GM23338 (cell line): Measurements from ENCODE around the gene GNG12. TPM values are rescaled to one million over a fixed set of nuclear protein-coding genes. Genes with fewer than 3 reads are reported as not detected.

Source experiments
- ATAC-seq: fragments of 200-7000 bp; cut with Tn5 transposase; 3 replicates; pipeline ENCODE4 v1.9.1; 2020
- DNase-seq: peaks from one replicate; pipeline ENCODE4 v3.0.0-alpha.2; 2015; ENCODE audit warnings: low spot score
- H2AFZ ChIP-seq: fragments of 200-600 bp; sonication (generic); 2 replicates; pipeline ENCODE4 v1.8.0; 2016; ENCODE audit warnings: antibody characterized with exemption, mild to moderate bottlenecking, moderate library complexity
- H3F3A ChIP-seq: fragments of 200-600 bp; sonication (generic); replicated peaks from 2 replicates; pipeline ENCODE4 v1.8.0; 2017; ENCODE audit warnings: antibody characterized with exemption, mixed run types, low read depth
- H3K27ac ChIP-seq: fragments of 200-600 bp; sonication (generic); 2 replicates; pipeline ENCODE4 v1.6.1; 2016; ENCODE audit warnings: low read depth
- H3K27me3 ChIP-seq: fragments of 200-600 bp; sonication (generic); 2 replicates; pipeline ENCODE4 v1.8.0; 2016; ENCODE audit warnings: mild to moderate bottlenecking, mixed run types, moderate library complexity; ENCODE audit not compliant: insufficient read depth
- H3K36me3 ChIP-seq: fragments of 200-600 bp; sonication (generic); 2 replicates; pipeline ENCODE4 v1.8.0; 2016; ENCODE audit warnings: mild to moderate bottlenecking; ENCODE audit not compliant: insufficient read depth
- H3K4me1 ChIP-seq: fragments of 200-600 bp; sonication (generic); 2 replicates; pipeline ENCODE4 v1.8.0; 2016; ENCODE audit warnings: mild to moderate bottlenecking, moderate library complexity; ENCODE audit not compliant: insufficient read depth
- H3K4me2 ChIP-seq: fragments of 200-600 bp; sonication (generic); 2 replicates; pipeline ENCODE4 v1.7.1; 2017; ENCODE audit warnings: mixed run types
- H3K4me3 ChIP-seq: fragments of 200-600 bp; sonication (generic); 2 replicates; pipeline ENCODE4 v1.6.1; 2016; ENCODE audit warnings: mixed run types
- H3K79me2 ChIP-seq: fragments of 200-600 bp; sonication (generic); replicated peaks from 2 replicates; pipeline ENCODE4 v1.8.0; 2017; ENCODE audit warnings: mild to moderate bottlenecking; ENCODE audit not compliant: insufficient read depth
- H3K9me2 ChIP-seq: fragments of 200-600 bp; sonication (generic); 2 replicates; pipeline ENCODE4 v1.8.0; 2017; ENCODE audit not compliant: insufficient read depth
- H4K20me1 ChIP-seq: fragments of 200-600 bp; sonication (generic); replicated peaks from 2 replicates; pipeline ENCODE4 v1.8.0; 2017; ENCODE audit warnings: mild to moderate bottlenecking; ENCODE audit not compliant: insufficient read depth
- H3K27ac Mint-ChIP-seq: 2 replicates; pipeline ENCODE4 v1.8.0; 2020; ENCODE audit warnings: inconsistent platforms, mild to moderate bottlenecking, moderate library complexity, mixed read lengths
- H3K27me3 Mint-ChIP-seq: 3 replicates; pipeline ENCODE4 v1.8.0; 2022; ENCODE audit warnings: low read depth, mild to moderate bottlenecking, moderate library complexity, mixed read lengths, inconsistent platforms; ENCODE audit not compliant: insufficient read depth, poor library complexity
- H3K36me3 Mint-ChIP-seq: 3 replicates; pipeline ENCODE4 v1.8.0; 2021; ENCODE audit warnings: low read depth, mild to moderate bottlenecking, inconsistent platforms, moderate library complexity, mixed read lengths
- H3K4me1 Mint-ChIP-seq: 3 replicates; pipeline ENCODE4 v1.8.0; 2020; ENCODE audit warnings: mild to moderate bottlenecking, inconsistent platforms, mixed read lengths
- H3K4me3 Mint-ChIP-seq: 3 replicates; pipeline ENCODE4 v1.8.0; 2021; ENCODE audit warnings: moderate library complexity, mild to moderate bottlenecking, inconsistent platforms, mixed read lengths
- H3K9me3 Mint-ChIP-seq: 3 replicates; pipeline ENCODE4 v1.8.0; 2020; ENCODE audit warnings: moderate library complexity, mild to moderate bottlenecking, inconsistent platforms, mixed read lengths
- CREB1 ChIP-seq: fragments of 250-450 bp; sonication (Bioruptor Pico); IDR thresholded peaks from 2 replicates; pipeline ENCODE4 v1.5.0; 2020; ENCODE audit warnings: low read depth, mild to moderate bottlenecking, moderate library complexity
- EZH2 ChIP-seq: fragments of 200-600 bp; sonication (generic); IDR thresholded peaks from one replicate; pipeline ENCODE4 v1.8.0; 2017; ENCODE audit warnings: antibody characterized with exemption, mild to moderate bottlenecking, low read depth; ENCODE audit not compliant: unreplicated experiment
- EZH2phosphoT487 ChIP-seq: fragments of 200-600 bp; sonication (generic); IDR thresholded peaks from one replicate; pipeline ENCODE4 v1.8.1; 2018; ENCODE audit warnings: antibody characterized with exemption; ENCODE audit not compliant: unreplicated experiment
- NANOG ChIP-seq: IDR thresholded peaks from 2 replicates; pipeline ENCODE4 v1.6.1; 2016; ENCODE audit warnings: antibody characterized with exemption, borderline replicate concordance
- POLR2AphosphoS5 ChIP-seq: IDR thresholded peaks from 2 replicates; pipeline ENCODE4 v1.6.1; 2016; ENCODE audit warnings: antibody characterized with exemption, low read depth
- REST ChIP-seq: IDR thresholded peaks from one replicate; pipeline ENCODE4 v1.6.1; 2018; ENCODE audit warnings: antibody characterized with exemption; ENCODE audit not compliant: unreplicated experiment
- ZNF114 ChIP-seq: fragments of 250-450 bp; sonication (Bioruptor Pico); IDR thresholded peaks from 2 replicates; pipeline ENCODE4 v1.5.0; 2020; ENCODE audit warnings: mild to moderate bottlenecking, moderate library complexity
- ZNF331 ChIP-seq: fragments of 250-450 bp; sonication (Bioruptor Pico); IDR thresholded peaks from 2 replicates; pipeline ENCODE4 v1.5.0; 2020; ENCODE audit warnings: low read depth, mild to moderate bottlenecking, moderate library complexity
- polyA plus RNA-seq: library from polyadenylated mRNA; unstranded; fragments of >200 nt; fragmentation: Nextera tagmentation; extraction: Ambion mirVana; gene quantifications from 2 replicates; pipeline ENCODE4 v1.2.1, GENCODE V29; 2016
- total RNA-seq: library from RNA; depleted of rRNA; stranded (reverse); fragments of >200 nt; shearing (Covaris generic); gene quantifications from 2 replicates; pipeline ENCODE4 v1.2.3, GENCODE V29; 2014
- TF ChIP-seq, protein P1 (sequence below), 2 experiments: fragments of 200-600 bp in 1 of 2; sonication (generic) in 1 of 2; conservative IDR thresholded peaks; 2 replicates each; pipeline versions ENCODE4 v1.5.1 to v1.6.1; 2016 to 2017; ENCODE audit warnings: antibody characterized with exemption in 2 of 2, low read depth in 2 of 2, mild to moderate bottlenecking in 2 of 2, moderate library complexity in 1 of 2
- TF ChIP-seq, protein P2 (sequence below): IDR thresholded peaks from 2 replicates; pipeline ENCODE4 v1.6.1; 2016; ENCODE audit warnings: antibody characterized with exemption

GNG12 gene
- total and polyA plus RNA-seq, 2 experiments from 2014 or later = 13.4 to 33.0 TPM

- TF ChIP-seq EZH2 = no peak
- no peak for TF ChIP-seq EZH2phosphoT487
- no peak for TF ChIP-seq REST
- no peak for TF ChIP-seq NANOG
- TF ChIP-seq, protein P1, sequence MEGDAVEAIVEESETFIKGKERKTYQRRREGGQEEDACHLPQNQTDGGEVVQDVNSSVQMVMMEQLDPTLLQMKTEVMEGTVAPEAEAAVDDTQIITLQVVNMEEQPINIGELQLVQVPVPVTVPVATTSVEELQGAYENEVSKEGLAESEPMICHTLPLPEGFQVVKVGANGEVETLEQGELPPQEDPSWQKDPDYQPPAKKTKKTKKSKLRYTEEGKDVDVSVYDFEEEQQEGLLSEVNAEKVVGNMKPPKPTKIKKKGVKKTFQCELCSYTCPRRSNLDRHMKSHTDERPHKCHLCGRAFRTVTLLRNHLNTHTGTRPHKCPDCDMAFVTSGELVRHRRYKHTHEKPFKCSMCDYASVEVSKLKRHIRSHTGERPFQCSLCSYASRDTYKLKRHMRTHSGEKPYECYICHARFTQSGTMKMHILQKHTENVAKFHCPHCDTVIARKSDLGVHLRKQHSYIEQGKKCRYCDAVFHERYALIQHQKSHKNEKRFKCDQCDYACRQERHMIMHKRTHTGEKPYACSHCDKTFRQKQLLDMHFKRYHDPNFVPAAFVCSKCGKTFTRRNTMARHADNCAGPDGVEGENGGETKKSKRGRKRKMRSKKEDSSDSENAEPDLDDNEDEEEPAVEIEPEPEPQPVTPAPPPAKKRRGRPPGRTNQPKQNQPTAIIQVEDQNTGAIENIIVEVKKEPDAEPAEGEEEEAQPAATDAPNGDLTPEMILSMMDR (conservative IDR thresholded peaks at IDR 0.05; ENCODE audit: low read depth in 2 of 2) = no peak
- no peak for TF ChIP-seq ZNF114 (CRISPR knock-in tag)
- TF ChIP-seq CREB1 (CRISPR knock-in tag) = no peak
- no peak for TF ChIP-seq ZNF331 (CRISPR knock-in tag)
Observed at GRCh38 chr1:67839826-67840225, 6.6 kb upstream of the GNG12 start (continued).

DNA sequence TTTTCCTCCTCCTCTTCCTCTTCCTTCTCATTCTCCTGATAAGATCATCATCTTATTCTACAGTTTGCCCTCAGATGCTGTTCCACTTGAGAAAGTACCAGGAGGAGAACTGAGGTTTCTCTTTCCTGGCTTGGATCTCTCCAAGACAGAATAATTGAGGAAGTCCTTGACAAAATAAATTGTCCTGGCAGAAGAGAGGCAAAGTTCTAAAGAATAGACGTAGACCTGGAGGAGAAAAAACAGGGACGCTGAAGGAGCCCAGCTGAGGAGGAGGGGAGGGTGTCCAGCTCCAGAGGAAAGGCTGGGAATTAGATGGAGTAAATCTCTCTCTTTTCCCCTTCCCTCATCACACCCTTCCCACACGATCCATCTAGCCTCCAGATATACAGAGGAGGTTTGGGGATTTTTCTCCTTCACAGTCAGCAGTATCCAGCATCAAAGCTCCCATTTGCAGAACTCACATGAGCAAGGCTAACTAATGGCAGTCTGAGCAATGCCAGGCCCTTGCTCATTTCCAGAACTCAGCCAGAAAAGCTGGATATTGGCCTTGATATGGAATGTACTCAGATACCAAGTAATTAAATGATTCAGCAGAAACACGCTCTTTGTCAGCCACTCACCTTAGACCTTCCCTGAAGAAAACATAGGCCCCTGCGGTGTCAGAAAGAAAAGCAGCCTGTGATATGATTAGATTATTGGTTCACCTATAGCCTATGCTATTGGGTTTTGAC, 5.1 kb upstream of the GNG12 start:
- no peak for DNase-seq

More for the DNA sequence above, 5.1 kb upstream of the GNG12 start:
- H3K27me3 Mint-ChIP-seq = peaks cover 16% of the 10 kb centered on the region
- no peaks in the 10 kb centered on the region; the same call in 1 of the 2 replicates for H3F3A ChIP-seq
- H3K4me1 Mint-ChIP-seq = peaks cover 61% of the 10 kb centered on the region
- H4K20me1 ChIP-seq = no peaks in the 10 kb centered on the region
- H3K36me3 ChIP-seq = no peaks in the 10 kb centered on the region
- H3K79me2 ChIP-seq = no peaks in the 10 kb centered on the region
- H3K9me2 ChIP-seq = no peaks in the 10 kb centered on the region
- peak overlapping the region; percentile 53 for H3K4me2 ChIP-seq
- H3K9me3 Mint-ChIP-seq = no peaks in the 10 kb centered on the region
- H3K4me3 Mint-ChIP-seq = no peak overlapping the region
- peaks cover 20% of the 10 kb centered on the region for H3K27me3 ChIP-seq
- H3K4me1 ChIP-seq = peaks cover 67% of the 10 kb centered on the region
- no peak overlapping the region for H3K27ac ChIP-seq
- H3K36me3 Mint-ChIP-seq = no peaks in the 10 kb centered on the region
- peak overlapping the region; percentile 51 for H3K27ac Mint-ChIP-seq
- peak overlapping the region; percentile 53; the same call in 1 of the 2 replicates for H2AFZ ChIP-seq
- H3K4me3 ChIP-seq = no peak overlapping the region
- no peak for ATAC-seq
- no peak for TF ChIP-seq POLR2AphosphoS5
- no peak for TF ChIP-seq ZNF331 (CRISPR knock-in tag)
- TF ChIP-seq EZH2phosphoT487 = no peak
- TF ChIP-seq, protein P2, sequence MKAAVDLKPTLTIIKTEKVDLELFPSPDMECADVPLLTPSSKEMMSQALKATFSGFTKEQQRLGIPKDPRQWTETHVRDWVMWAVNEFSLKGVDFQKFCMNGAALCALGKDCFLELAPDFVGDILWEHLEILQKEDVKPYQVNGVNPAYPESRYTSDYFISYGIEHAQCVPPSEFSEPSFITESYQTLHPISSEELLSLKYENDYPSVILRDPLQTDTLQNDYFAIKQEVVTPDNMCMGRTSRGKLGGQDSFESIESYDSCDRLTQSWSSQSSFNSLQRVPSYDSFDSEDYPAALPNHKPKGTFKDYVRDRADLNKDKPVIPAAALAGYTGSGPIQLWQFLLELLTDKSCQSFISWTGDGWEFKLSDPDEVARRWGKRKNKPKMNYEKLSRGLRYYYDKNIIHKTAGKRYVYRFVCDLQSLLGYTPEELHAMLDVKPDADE = no peak
- TF ChIP-seq EZH2 = no peak
- no peak for TF ChIP-seq REST
